ENCODE measurements around the gene KCNMA1.

KCNMA1 gene

DNA sequence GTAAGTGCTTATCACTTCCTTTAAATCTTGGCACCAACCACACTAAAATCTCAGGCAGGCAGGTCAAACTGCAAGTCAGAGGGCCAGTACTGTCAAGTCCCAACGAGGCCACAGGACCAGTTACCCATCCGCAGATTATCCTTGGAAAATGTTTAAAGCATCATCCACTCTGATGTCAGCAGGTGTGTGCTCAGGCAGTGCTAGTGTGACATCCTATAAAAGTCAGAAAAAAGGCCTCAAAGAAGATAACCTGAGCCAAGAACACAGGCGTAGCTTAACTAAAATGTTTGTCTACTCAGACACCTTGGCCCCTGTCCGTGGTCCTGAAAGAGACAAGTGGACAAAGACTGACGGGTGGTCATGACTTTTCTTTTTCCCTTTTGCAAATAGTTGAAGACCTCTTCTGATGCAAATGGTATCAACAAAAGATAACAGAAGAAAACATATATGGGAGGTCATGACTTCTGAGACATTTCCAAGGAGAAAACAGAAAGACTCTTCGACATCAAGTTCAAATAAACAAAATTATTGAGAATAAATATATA is 309.3 kb downstream of the KCNMA1 start:
- no peak overlapping the region for H3K4me3 ChIP-seq (ENCODE audit: low read depth, low read length)
- no peaks in the 10 kb centered on the region for H3K4me1 ChIP-seq
- H3K9ac ChIP-seq = no peak overlapping the region
- no peaks in the 10 kb centered on the region for H3K27me3 ChIP-seq (ENCODE audit: control insufficient read depth, insufficient read depth, low read length)
- no peak overlapping the region for H2AFZ ChIP-seq
- no peak overlapping the region for H3K27ac ChIP-seq
- no peaks in the 10 kb centered on the region for H3K79me2 ChIP-seq
- no peak overlapping the region for H3K4me2 ChIP-seq (ENCODE audit: low read length)
- TF ChIP-seq, protein P1, sequence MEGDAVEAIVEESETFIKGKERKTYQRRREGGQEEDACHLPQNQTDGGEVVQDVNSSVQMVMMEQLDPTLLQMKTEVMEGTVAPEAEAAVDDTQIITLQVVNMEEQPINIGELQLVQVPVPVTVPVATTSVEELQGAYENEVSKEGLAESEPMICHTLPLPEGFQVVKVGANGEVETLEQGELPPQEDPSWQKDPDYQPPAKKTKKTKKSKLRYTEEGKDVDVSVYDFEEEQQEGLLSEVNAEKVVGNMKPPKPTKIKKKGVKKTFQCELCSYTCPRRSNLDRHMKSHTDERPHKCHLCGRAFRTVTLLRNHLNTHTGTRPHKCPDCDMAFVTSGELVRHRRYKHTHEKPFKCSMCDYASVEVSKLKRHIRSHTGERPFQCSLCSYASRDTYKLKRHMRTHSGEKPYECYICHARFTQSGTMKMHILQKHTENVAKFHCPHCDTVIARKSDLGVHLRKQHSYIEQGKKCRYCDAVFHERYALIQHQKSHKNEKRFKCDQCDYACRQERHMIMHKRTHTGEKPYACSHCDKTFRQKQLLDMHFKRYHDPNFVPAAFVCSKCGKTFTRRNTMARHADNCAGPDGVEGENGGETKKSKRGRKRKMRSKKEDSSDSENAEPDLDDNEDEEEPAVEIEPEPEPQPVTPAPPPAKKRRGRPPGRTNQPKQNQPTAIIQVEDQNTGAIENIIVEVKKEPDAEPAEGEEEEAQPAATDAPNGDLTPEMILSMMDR (IDR thresholded peaks at IDR 0.05) = no peak
- H3K9me3 ChIP-seq (ENCODE audit: control insufficient read depth, low read length) = no peaks in the 10 kb centered on the region
- no peaks in the 10 kb centered on the region for H3K36me3 ChIP-seq (ENCODE audit: control insufficient read depth, insufficient read depth, low read length)

DNA sequence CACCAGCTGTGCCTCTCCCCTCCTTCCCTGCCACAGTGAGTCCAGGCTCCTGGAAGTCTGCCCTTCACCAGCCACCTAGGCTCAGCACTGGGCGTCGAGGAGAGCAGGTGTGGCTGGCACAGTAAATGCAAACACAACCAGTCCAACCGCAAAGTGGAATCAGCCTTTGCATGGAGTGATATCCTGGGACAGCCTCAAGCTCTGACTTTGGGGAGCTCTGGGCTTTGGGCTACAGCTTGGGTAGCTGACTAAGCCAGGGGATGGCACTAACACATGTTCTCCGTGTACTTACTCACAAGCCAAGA is 312.4 kb downstream of the KCNMA1 start:
- H3K4me2 ChIP-seq (ENCODE audit: low read length) = no peak overlapping the region
- H2AFZ ChIP-seq = no peak overlapping the region
- H3K4me3 ChIP-seq (ENCODE audit: low read depth, low read length) = no peak overlapping the region
- H3K79me2 ChIP-seq = no peaks in the 10 kb centered on the region
- no peak overlapping the region for H3K27ac ChIP-seq
- H3K9me3 ChIP-seq (ENCODE audit: control insufficient read depth, low read length) = no peaks in the 10 kb centered on the region
- no peaks in the 10 kb centered on the region for H3K4me1 ChIP-seq
- no peaks in the 10 kb centered on the region for H3K36me3 ChIP-seq (ENCODE audit: control insufficient read depth, insufficient read depth, low read length)
- H3K9ac ChIP-seq = no peak overlapping the region
- H3K27me3 ChIP-seq (ENCODE audit: control insufficient read depth, insufficient read depth, low read length) = no peaks in the 10 kb centered on the region
- TF ChIP-seq, protein P1 (IDR thresholded peaks at IDR 0.05) = no peak

DNA sequence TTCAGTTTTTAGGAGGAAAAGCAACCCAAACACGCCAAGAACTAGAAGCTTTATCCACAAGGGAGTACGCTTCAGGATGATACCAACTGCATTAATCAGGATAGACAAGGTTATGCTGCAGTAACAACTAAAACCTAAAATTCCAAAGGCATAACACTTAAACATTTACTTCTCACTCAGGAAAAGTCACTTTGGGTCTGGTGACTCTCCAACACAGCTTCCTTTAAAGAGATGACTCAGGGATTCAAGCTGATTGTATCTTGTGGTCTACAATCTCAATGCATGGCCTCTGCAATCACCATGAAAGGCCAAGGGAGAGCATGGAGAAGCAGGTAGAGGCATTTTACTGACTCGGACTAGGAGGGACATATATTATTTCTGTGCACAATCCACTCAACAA is 315.8 kb downstream of the KCNMA1 start:
- no peak overlapping the region for H3K27ac ChIP-seq

DNA sequence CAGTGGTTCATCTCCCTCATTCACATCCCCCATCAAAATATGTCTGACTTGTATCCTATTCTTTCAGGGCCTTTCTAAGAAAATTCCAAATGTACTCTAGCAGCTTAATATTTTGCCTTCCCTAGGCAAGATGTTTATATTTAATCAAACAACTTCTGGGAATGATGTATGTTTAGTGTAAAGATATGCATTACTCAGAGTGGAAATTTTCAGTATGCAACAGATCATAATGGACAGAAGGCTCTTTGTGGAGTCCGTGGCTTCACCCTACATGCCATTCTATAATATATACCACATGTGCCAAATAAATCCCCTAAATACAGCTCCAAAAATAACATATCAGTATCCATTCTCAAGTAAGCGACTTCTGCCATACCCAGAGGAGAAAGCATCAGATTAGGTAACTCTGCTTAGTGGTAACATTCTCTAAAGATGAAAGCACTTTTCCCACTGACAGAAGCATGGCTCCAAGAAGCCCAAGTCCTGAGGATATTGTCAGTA is 316.6 kb downstream of the KCNMA1 start:
- no peak overlapping the region for H3K4me2 ChIP-seq (ENCODE audit: low read length)
- no peak overlapping the region for H3K9ac ChIP-seq
- no peak overlapping the region for H3K27ac ChIP-seq
- no peaks in the 10 kb centered on the region for H3K27me3 ChIP-seq (ENCODE audit: control insufficient read depth, insufficient read depth, low read length)
- no peaks in the 10 kb centered on the region for H3K79me2 ChIP-seq
- H2AFZ ChIP-seq = no peak overlapping the region
- no peaks in the 10 kb centered on the region for H3K4me1 ChIP-seq
- H3K9me3 ChIP-seq (ENCODE audit: control insufficient read depth, low read length) = no peaks in the 10 kb centered on the region
- TF ChIP-seq, protein P1 (IDR thresholded peaks at IDR 0.05) = no peak
- no peaks in the 10 kb centered on the region for H3K36me3 ChIP-seq (ENCODE audit: control insufficient read depth, insufficient read depth, low read length)
- H3K4me3 ChIP-seq (ENCODE audit: low read depth, low read length) = no peak overlapping the region

More for the DNA sequence above, 315.8 kb downstream of the KCNMA1 start:
- no peaks in the 10 kb centered on the region for H3K9me3 ChIP-seq (ENCODE audit: control insufficient read depth, low read length)
- H3K36me3 ChIP-seq (ENCODE audit: control insufficient read depth, insufficient read depth, low read length) = no peaks in the 10 kb centered on the region
- no peak overlapping the region for H3K9ac ChIP-seq
- H3K4me3 ChIP-seq (ENCODE audit: low read depth, low read length) = no peak overlapping the region
- H3K27me3 ChIP-seq (ENCODE audit: control insufficient read depth, insufficient read depth, low read length) = no peaks in the 10 kb centered on the region
- no peak overlapping the region for H3K4me2 ChIP-seq (ENCODE audit: low read length)
- no peaks in the 10 kb centered on the region for H3K4me1 ChIP-seq
- TF ChIP-seq, protein P1 (IDR thresholded peaks at IDR 0.05) = no peak
- H2AFZ ChIP-seq = no peak overlapping the region
- no peaks in the 10 kb centered on the region for H3K79me2 ChIP-seq

DNA sequence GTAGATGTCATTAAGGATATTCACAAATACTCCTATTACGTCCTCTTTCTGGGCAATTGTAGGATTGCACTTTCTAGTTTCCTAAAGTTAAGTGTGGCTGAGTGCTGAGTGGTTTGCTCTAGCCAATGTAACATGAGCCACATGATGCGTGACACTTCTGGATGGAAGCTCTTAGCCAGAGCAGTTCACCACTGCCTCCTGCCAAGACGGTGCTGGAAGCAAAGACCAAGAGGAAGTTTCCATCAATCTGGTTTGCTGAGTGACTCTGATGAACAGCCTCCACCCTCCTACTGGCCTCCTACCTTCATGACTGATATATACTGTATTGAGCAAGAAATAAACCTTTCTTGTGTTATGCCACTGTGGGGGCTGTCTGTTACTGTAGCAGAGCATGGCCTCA is 318.1 kb downstream of the KCNMA1 start:
- no peak overlapping the region for H3K4me2 ChIP-seq (ENCODE audit: low read length)
- H3K9ac ChIP-seq = no peak overlapping the region
- no peaks in the 10 kb centered on the region for H3K4me1 ChIP-seq
- no peak overlapping the region for H3K27ac ChIP-seq
- H3K27me3 ChIP-seq (ENCODE audit: control insufficient read depth, insufficient read depth, low read length) = no peaks in the 10 kb centered on the region
- H3K4me3 ChIP-seq (ENCODE audit: low read depth, low read length) = no peak overlapping the region
- H2AFZ ChIP-seq = no peak overlapping the region
- H3K79me2 ChIP-seq = no peaks in the 10 kb centered on the region
- H3K36me3 ChIP-seq (ENCODE audit: control insufficient read depth, insufficient read depth, low read length) = no peaks in the 10 kb centered on the region
- TF ChIP-seq, protein P1 (IDR thresholded peaks at IDR 0.05) = no peak
- no peaks in the 10 kb centered on the region for H3K9me3 ChIP-seq (ENCODE audit: control insufficient read depth, low read length)

Data from parathyroid adenoma (tissue), 2 donors.